T-helper 1 cell treated with Interleukin-12 subunit alpha and Interleukin-12 subunit beta and Interleukin-4 antibody, amounts not matched to agents 30 μg/mL and 1 μg/mL, for 36 hours (primary cell): ENCODE measurements around the gene OOSP4A.
"Not testable (repeated sequence)": the region's sequence is repeated elsewhere in the genome, so short reads cannot be mapped to it uniquely, and the experiment has no call there.

Experiments
- H3K27ac Mint-ChIP-seq: one replicate; pipeline ENCODE4 v1.8.0; 2021; ENCODE audit warnings: mild to moderate bottlenecking, mixed read lengths
- H3K27me3 Mint-ChIP-seq: one replicate; pipeline ENCODE4 v1.8.0; 2021; ENCODE audit warnings: low read depth, mixed read lengths
- H3K36me3 Mint-ChIP-seq: one replicate; pipeline ENCODE4 v1.8.0; 2021; ENCODE audit warnings: low read depth, mixed read lengths
- H3K4me1 Mint-ChIP-seq: one replicate; pipeline ENCODE4 v1.8.0; 2021; ENCODE audit warnings: low read depth, mixed read lengths
- H3K4me3 Mint-ChIP-seq: one replicate; pipeline ENCODE4 v1.8.0; 2021; ENCODE audit warnings: mild to moderate bottlenecking, moderate library complexity, mixed read lengths
- H3K9me3 Mint-ChIP-seq: one replicate; pipeline ENCODE4 v1.8.0; 2021; ENCODE audit warnings: mixed read lengths

Gene OOSP4A

DNA sequence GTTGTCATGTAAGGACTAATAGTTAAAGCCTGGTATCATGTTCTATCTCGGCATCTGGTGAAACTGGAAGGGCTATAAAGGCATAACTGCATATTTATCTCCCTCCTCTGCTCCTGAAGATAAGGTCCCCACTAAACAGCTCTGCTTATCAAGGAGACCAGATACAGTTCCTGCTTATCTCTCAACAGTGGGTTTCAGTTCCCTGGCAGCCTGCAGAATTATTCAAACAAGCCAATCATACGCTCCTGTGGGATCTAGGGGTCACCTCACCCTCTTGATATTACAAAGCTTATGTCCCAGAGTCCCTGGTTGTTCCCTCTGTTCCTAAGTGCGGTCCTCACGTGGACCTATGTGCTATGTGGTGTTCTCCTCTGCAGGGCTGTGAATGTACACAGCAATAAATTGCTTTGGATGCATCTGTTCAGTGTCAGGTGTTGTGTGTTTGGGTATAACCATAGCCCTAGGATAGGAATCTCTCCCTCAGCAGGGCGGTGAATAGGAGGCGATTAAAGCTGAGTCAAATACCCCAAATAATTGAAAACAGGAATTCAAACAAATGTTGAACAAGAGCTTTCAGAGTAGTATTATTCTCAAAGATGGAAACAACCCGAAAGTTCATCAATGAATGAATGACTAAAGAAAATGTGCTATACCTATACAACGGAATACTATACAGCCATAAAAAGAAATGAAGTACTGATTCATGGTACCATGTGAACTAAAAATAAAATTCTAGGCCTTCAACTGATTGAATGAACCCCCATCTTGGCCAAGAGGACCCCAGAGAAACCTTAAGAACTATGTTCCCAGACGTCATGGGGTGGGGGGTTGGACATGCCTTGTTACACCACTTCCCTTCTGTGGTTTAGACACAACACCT is 3.1 kb upstream of the OOSP4A start:
- no peaks in the 10 kb centered on the region for H3K27me3 Mint-ChIP-seq
- H3K4me1 Mint-ChIP-seq, result no peaks in the 10 kb centered on the region
- H3K9me3 Mint-ChIP-seq, result no peaks in the 10 kb centered on the region

DNA sequence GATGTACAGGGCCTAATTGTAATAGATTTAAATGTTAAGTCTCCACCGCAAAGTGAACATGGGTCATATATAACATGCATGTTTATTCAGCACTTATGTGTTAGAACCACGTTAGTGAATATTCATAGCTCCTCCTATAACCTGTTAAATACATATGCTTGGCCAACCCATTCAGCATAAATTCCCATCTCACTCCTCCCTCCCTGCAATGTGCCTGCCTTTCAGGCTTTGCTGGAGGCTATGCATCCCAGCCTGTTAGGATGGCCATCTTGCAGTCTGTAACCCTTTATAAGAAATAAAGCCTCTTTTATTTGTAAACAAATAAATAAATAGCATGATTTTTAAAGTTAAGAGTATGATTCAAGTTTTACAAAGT is 1.7 kb upstream of the OOSP4A start:
- H3K27me3 Mint-ChIP-seq, result no peaks in the 10 kb centered on the region
- no peak overlapping the region for H3K27ac Mint-ChIP-seq
- no peaks in the 10 kb centered on the region for H3K4me1 Mint-ChIP-seq
- no peak overlapping the region for H3K4me3 Mint-ChIP-seq
- no peaks in the 10 kb centered on the region for H3K9me3 Mint-ChIP-seq
- H3K36me3 Mint-ChIP-seq, result no peaks in the 10 kb centered on the region

More for the DNA sequence above, 3.1 kb upstream of the OOSP4A start:
- no peak overlapping the region for H3K27ac Mint-ChIP-seq
- H3K36me3 Mint-ChIP-seq, result no peaks in the 10 kb centered on the region
- H3K4me3 Mint-ChIP-seq, result no peak overlapping the region

DNA sequence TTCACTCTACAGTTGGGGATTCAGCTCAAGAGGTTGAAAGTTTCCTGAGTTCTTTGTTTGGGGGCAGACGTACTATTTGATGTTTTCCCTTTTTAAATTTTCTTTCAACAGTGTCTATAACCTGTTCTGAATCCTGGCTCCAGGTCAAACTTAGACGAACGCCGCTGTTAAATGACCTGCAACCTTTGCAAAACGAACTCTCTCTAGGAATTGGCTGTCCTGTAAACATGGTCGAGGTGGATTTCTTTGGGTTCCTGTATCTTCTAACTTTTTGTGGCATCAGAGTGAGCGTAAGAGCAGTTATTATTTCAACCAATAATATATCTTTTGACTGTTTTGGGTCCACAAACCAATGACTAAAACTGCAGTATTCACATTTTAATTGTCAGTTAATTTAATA is 1.6 kb downstream of the OOSP4A start:
- no peaks in the 10 kb centered on the region for H3K36me3 Mint-ChIP-seq
- no peaks in the 10 kb centered on the region for H3K27me3 Mint-ChIP-seq
- H3K4me1 Mint-ChIP-seq, result no peaks in the 10 kb centered on the region
- no peaks in the 10 kb centered on the region for H3K9me3 Mint-ChIP-seq
- no peak overlapping the region for H3K4me3 Mint-ChIP-seq
- H3K27ac Mint-ChIP-seq, result no peak overlapping the region

DNA sequence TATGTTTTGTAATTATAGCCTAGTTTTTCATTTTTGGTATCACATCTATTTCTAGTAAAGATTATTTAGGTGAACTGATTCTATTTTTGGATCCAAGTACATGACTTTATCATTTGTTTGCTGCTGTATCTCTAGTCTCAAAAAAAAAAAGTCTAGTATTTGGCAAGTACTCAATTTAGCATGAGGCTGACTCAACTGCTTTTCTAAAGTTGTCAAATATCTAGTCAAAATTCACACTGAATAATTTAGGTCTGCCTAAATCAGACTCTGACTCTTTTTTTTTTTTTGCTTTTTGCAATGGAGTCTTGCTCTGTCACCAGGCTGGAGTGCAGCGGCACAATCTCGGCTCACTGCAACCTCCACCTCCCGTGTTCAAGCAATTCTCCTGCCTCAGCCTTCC is 2.4 kb downstream of the OOSP4A start:
- Mint-ChIP-seq H3K27ac (no peak overlapping the region), H3K4me1 (no peaks in the 10 kb centered on the region), H3K4me3 (no peak overlapping the region), H3K27me3 (no peaks in the 10 kb centered on the region), H3K36me3 (no peaks in the 10 kb centered on the region), H3K9me3 (no peaks in the 10 kb centered on the region)

DNA sequence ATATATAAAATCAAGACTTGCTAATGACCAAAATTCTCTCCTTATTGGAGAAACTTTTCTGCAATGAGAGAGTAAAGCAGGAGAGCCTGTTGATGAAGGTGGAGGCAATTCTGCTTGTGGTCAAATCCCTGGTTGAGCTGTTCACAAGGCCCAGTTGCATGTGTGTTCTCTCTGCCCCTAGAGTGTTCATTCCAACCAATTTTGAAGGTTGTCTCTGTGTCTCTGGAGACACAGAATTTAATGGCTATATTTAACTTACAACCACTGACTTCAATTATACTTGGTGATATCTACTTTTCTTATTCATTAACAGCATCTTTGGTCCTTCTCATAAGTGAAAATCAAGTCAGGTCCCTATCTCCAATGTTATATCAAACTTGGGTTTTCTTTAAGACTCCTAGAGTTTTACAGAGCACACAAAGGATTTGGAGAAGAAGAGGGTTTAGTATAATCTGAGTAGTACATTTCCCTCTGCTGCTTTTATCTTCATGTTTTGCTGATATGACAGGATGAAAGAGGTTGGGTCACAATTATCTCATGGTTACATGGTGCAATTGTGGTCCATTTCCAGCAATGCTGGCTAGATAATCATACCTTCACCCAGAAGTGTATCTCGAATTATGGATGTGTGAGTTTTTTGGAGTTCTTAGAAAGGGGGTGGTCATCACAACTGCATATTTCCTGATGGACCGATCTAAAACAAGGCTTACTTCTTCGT is 4.0 kb downstream of the OOSP4A start:
- Mint-ChIP-seq H3K27me3 (no peaks in the 10 kb centered on the region), H3K36me3 (no peaks in the 10 kb centered on the region), H3K27ac (no peak overlapping the region), H3K9me3 (no peaks in the 10 kb centered on the region), H3K4me1 (no peaks in the 10 kb centered on the region), H3K4me3 (no peak overlapping the region)

DNA sequence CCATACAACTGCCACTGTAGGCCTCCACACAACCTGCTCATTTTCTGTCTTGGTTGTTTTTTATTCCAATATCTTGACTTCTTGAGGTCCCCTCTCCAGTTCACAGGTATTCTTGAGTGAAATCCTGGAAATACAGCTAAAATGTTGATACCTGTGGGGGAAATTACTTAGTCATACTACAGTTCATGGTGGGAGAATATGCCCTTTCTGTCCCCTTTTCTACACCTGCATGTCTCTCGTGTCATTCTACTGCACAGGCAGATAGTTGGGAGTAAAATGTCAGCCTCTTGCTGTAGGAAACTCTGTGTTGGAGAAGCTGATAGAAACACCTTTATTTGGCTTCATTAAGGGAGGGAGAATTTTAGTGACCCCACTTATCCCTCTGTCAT is 4.6 kb downstream of the OOSP4A start:
- no peaks in the 10 kb centered on the region for H3K4me1 Mint-ChIP-seq
- H3K36me3 Mint-ChIP-seq, result no peaks in the 10 kb centered on the region
- no peak overlapping the region for H3K4me3 Mint-ChIP-seq
- no peaks in the 10 kb centered on the region for H3K9me3 Mint-ChIP-seq
- H3K27ac Mint-ChIP-seq, result no peak overlapping the region
- no peaks in the 10 kb centered on the region for H3K27me3 Mint-ChIP-seq

DNA sequence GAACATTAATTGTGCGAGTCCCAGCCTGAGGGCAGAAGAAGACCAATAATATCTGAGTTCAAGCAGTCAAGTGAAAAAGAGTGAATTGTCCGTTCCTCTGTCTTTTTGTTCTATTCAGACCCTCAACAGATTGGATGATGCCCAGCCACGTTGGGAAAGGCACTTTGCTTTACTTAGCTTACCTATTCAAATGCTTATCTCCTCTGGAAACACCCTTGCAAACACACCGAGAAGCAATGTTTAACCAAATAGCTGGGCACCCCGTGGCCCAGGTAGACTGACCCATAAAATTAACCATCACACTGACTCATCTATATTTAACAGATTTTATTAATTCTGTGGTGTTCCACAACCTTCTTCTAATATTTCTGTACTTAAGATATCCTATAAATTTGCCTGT is 9.3 kb downstream of the OOSP4A start:
- no peaks in the 10 kb centered on the region for H3K4me1 Mint-ChIP-seq
- H3K27ac Mint-ChIP-seq, result no peak overlapping the region
- no peak overlapping the region for H3K4me3 Mint-ChIP-seq
- H3K36me3 Mint-ChIP-seq, result no peaks in the 10 kb centered on the region
- H3K9me3 Mint-ChIP-seq, result no peaks in the 10 kb centered on the region
- no peaks in the 10 kb centered on the region for H3K27me3 Mint-ChIP-seq

DNA sequence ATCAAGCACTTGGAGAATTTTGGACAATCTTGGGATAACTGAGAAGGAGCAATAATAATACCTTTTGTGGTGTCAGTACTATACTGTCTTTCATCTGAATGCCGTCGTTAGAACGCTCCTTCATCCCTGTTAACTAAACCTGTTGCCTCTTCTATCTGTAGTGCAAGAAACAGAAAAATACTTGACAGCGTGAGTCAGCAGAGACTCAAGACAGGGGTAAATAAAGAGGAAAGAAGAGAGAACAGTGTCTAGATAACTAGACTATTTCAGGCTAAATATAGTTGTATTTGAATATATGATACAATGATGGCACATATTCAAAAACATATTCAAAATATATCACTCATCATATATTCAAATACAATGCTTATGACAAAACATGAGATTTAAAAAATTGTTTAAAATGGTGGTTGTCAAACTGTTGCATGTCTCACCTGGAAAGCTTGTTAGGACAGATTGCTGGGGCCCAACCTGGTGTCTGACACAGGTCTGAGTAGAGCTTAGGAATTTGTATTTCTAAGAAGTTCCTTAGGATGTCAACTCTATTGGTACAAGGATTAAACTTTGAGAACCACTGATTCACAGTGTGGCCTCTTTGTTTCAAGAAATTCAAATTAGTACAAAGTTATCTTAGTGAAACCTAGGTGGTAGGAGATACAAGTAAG is 17.4 kb downstream of the OOSP4A start:
- no peak overlapping the region for H3K27ac Mint-ChIP-seq
- H3K27me3 Mint-ChIP-seq, result no peaks in the 10 kb centered on the region
- no peaks in the 10 kb centered on the region for H3K4me1 Mint-ChIP-seq
- no peak overlapping the region for H3K4me3 Mint-ChIP-seq
- H3K36me3 Mint-ChIP-seq, result no peaks in the 10 kb centered on the region
- no peaks in the 10 kb centered on the region for H3K9me3 Mint-ChIP-seq

DNA sequence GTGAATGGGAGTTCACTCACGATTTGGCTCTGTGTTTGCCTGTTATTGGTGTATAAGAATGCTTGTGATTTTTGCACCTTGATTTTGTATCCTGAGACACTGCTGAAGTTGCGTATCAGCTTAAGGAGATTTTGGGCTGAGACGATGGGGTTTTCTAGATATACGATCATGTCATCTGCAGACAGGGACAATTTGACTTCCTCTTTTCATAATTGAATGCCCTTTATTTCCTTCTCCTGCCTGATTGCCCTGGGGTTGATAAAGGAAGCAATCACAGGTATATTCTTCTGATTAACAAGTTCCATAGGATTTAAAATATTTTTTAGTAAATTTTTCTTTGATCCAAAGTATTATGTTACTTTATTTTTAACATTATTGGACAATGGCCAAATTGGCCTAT is 18.2 kb downstream of the OOSP4A start:
- not testable (repeated sequence) for H3K27ac Mint-ChIP-seq, H3K9me3 Mint-ChIP-seq, H3K27me3 Mint-ChIP-seq, H3K36me3 Mint-ChIP-seq, H3K4me1 Mint-ChIP-seq, H3K4me3 Mint-ChIP-seq

DNA sequence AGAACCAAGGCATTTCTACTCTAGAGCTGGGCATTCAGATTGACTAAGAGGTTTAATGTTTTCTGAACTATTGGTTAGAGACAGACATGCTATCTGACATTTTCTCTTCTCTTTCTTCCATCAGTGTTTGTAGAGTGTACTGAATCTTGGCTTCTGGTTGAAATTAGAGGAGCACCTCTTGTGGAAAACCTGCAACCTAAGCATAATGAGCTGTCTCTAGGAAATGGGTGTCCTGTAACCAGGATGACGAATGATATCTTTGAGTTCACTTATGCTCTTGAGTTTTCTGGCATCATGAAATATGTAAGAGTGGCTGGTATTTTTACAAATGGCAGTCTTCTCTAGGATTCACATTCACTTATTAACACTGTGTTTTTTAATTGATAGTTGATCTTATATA is 19.4 kb downstream of the OOSP4A start:
- H3K36me3 Mint-ChIP-seq, result no peaks in the 10 kb centered on the region

DNA sequence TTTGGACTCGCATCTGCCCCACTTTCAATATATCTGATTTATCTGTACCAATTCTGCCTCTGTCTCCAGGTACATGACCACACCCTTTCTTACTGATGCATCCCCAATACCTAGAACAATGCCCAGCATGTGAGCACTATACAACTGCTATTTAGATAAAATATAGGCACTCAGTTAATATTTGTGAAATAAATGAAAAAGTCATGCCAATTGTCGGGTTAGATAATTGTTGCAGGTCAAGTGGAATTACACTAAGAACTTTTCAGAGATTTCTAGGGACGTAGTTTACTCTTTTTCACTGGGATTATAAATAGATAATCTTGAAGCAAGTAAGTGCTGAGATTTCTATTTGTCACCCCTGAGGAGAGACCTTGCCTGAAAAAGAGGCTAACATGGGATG is 20.5 kb downstream of the OOSP4A start:
- H3K36me3 Mint-ChIP-seq, result no peaks in the 10 kb centered on the region

More for the DNA sequence above, 19.4 kb downstream of the OOSP4A start:
- H3K4me1 Mint-ChIP-seq, result no peaks in the 10 kb centered on the region
- no peak overlapping the region for H3K4me3 Mint-ChIP-seq
- H3K9me3 Mint-ChIP-seq, result no peaks in the 10 kb centered on the region
- H3K27me3 Mint-ChIP-seq, result no peaks in the 10 kb centered on the region
- H3K27ac Mint-ChIP-seq, result no peak overlapping the region

DNA sequence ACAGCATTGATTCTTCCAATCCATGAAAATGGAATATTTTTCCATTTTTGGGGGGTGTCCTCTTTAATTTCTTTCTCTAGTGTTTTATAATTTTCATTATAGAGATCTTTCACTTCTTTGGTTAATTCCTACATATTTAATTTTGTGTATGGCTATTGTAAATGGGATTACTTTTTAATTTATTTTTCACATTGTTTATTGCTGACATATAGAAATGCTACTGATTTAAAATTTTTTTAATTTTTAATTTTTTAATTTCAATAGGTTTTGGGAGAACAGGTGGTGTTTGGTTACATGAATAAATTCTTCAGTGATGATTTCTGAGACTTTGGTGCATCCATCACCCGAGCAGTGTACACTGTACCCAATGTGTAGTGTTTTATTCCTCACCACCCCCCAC is 26.6 kb downstream of the OOSP4A start:
- no peaks in the 10 kb centered on the region for H3K36me3 Mint-ChIP-seq
- H3K27ac Mint-ChIP-seq, result no peak overlapping the region
- peaks cover 19% of the 10 kb centered on the region for H3K9me3 Mint-ChIP-seq
- H3K27me3 Mint-ChIP-seq, result no peaks in the 10 kb centered on the region
- no peak overlapping the region for H3K4me3 Mint-ChIP-seq
- no peaks in the 10 kb centered on the region for H3K4me1 Mint-ChIP-seq

More for the DNA sequence above, 20.5 kb downstream of the OOSP4A start:
- Mint-ChIP-seq H3K27me3 (no peaks in the 10 kb centered on the region), H3K4me1 (no peaks in the 10 kb centered on the region), H3K9me3 (no peaks in the 10 kb centered on the region), H3K27ac (no peak overlapping the region), H3K4me3 (no peak overlapping the region)

DNA sequence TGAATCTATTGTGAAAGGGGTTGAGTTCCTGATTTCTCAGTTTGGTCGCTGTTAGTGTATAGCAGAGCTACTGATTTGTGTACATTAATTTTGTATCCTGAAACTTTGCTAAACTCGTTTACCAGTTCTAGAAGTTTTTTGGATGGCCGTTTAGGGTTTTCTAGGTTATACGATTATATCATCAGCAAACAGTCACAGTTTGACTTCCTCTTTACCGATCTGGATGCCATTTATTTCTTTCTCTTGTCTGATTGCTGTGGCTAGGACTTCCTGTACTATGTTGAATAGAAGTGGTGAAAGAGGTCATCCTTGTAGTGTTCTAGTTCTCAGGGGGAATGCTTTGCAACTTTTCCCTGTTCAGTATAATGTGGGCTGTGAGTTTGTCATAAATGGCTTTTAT is 28.6 kb downstream of the OOSP4A start:
- Mint-ChIP-seq H3K27ac (no peak overlapping the region), H3K4me3 (no peak overlapping the region)

DNA sequence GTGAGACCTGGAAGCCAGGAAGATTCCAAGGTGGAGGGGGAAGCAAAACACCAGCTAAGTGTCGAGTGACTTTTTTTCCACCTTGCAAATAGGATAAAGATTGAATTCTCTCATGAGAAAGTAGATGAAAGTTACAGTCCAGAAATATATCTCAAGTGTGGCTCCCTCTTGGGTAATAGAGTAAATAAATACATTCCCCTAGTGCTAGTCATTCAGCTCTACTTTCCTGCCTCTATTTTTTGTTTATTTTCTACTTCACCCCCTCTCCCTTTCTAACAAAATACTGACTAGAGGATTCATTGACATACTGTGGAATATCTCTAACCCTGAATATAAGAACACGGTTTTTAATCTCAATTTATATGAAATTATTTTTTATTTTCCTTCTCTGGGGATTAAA is 34.0 kb downstream of the OOSP4A start:
- Mint-ChIP-seq H3K27ac (no peak overlapping the region), H3K27me3 (no peaks in the 10 kb centered on the region), H3K36me3 (no peaks in the 10 kb centered on the region), H3K9me3 (no peaks in the 10 kb centered on the region), H3K4me3 (no peak overlapping the region), H3K4me1 (no peaks in the 10 kb centered on the region)

More for the DNA sequence above, 28.6 kb downstream of the OOSP4A start:
- no peaks in the 10 kb centered on the region for H3K4me1 Mint-ChIP-seq
- no peaks in the 10 kb centered on the region for H3K36me3 Mint-ChIP-seq
- H3K9me3 Mint-ChIP-seq, result peaks cover 19% of the 10 kb centered on the region
- no peaks in the 10 kb centered on the region for H3K27me3 Mint-ChIP-seq

DNA sequence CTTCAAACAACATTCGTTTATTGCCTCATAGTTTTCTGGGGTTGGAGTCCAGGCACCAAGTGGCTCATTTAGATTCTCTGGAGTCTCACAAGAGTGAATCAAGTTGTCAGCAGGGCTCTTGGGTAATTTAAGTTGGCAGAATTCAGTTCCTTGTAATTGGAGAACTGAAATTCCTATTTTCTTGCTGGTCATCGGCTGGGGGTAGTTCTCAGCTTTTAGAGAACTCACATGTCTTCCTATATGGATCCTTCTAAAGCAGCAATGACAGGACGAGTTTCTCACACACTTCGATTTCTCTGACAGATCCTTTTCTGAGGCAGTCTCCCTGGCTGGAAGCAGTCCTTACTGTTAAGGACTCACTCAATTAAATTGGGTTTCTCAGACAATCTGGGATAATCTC is 35.9 kb downstream of the OOSP4A start:
- Mint-ChIP-seq H3K27me3 (no peaks in the 10 kb centered on the region), H3K4me1 (no peaks in the 10 kb centered on the region), H3K9me3 (no peaks in the 10 kb centered on the region), H3K27ac (no peak overlapping the region), H3K4me3 (no peak overlapping the region), H3K36me3 (no peaks in the 10 kb centered on the region)
